Endothelial cell of umbilical vein (primary cell): ENCODE measurements around the gene GRIA1. TPM values are rescaled to one million over a fixed set of nuclear protein-coding genes. Genes with fewer than 3 reads are reported as not detected.

ENCODE experiments used
- BruUV-seq: library from RNA; stranded (reverse); fragments of 400-500 nt; replicated peaks from 2 replicates; lab custom pipeline; 2021; lab: Mats Ljungman, UMichigan
- CTCF ChIA-PET: fragments of 300-600, 350-600 bp; sonication (Branson Sonifier 250); formaldehyde crosslinking; loops from one replicate; lab custom pipeline; 2021; ENCODE audit warnings: antibody characterized with exemption, inconsistent platforms; lab: Charles Lee
- POLR2A ChIA-PET: fragments of 300-600, 350-600 bp; sonication (Branson Sonifier 250); formaldehyde crosslinking; loops from one replicate; lab custom pipeline; 2021; ENCODE audit warnings: antibody characterized with exemption, inconsistent platforms; lab: Charles Lee
- DNase-seq: peaks from one replicate; pipeline ENCODE4 v3.0.0-alpha.2; 2011; ENCODE audit warnings: low read depth, low spot score
- FAIRE-seq: peaks from 2 replicates; lab custom pipeline; 2011; peaks lifted over from hg19 to GRCh38; lab: Jason Lieb, UNC
- H2AFZ ChIP-seq: 2 replicates; pipeline ENCODE4 v1.6.0; 2012; ENCODE audit warnings: low read depth, low read length, control low read depth, inconsistent platforms
- H3K27ac ChIP-seq: 2 replicates; pipeline ENCODE4 v1.5.1; 2011; ENCODE audit warnings: low read depth, mild to moderate bottlenecking, control low read depth, low read length, moderate library complexity; ENCODE audit not compliant: insufficient read depth
- H3K27me3 ChIP-seq, 2 experiments: 2 replicates each; pipeline versions ENCODE4 v1.6.0 to v1.6.1; 2011; ENCODE audit warnings: low read length in 2 of 2, mixed read lengths in 1 of 2; ENCODE audit not compliant: control insufficient read depth in 2 of 2, insufficient read depth in 2 of 2
- H3K36me3 ChIP-seq, 2 experiments: 2 replicates in 1 of 2; 3 replicates in 1 of 2; pipeline ENCODE4 v1.5.1; 2011; ENCODE audit warnings: low read length in 2 of 2, mild to moderate bottlenecking in 1 of 2, moderate library complexity in 1 of 2; ENCODE audit not compliant: control insufficient read depth in 2 of 2, insufficient read depth in 2 of 2; ENCODE audit errors: extremely low read depth in 1 of 2
- H3K4me1 ChIP-seq: 3 replicates; pipeline ENCODE4 v1.5.1; 2011; ENCODE audit warnings: mild to moderate bottlenecking, low read length; ENCODE audit not compliant: control insufficient read depth, insufficient read depth; ENCODE audit errors: extremely low read depth
- H3K4me2 ChIP-seq: 2 replicates; pipeline ENCODE4 v1.6.1; 2011; ENCODE audit warnings: low read length, control low read depth, mixed read lengths; ENCODE audit not compliant: insufficient read depth
- H3K4me3 ChIP-seq, 3 experiments: fragments of 200-600 bp in 1 of 3; sonication (generic), shearing (Covaris generic) in 1 of 3; replicated peaks in 1 of 3; 2 replicates each; pipeline ENCODE4 v1.5.1; 2011 to 2016; ENCODE audit warnings: control low read depth in 3 of 3, low read length in 3 of 3, mild to moderate bottlenecking in 2 of 3, inconsistent platforms in 1 of 3, low read depth in 1 of 3, moderate library complexity in 1 of 3; ENCODE audit not compliant: insufficient read depth in 1 of 3
- H3K79me2 ChIP-seq: 2 replicates; pipeline ENCODE4 v1.6.0; 2012; ENCODE audit warnings: low read length, inconsistent platforms; ENCODE audit not compliant: control insufficient read depth, insufficient read depth
- H3K9ac ChIP-seq: replicated peaks from 2 replicates; pipeline ENCODE3; 2011; ENCODE audit warnings: low read length, control low read depth; ENCODE audit not compliant: insufficient read depth; ENCODE audit errors: extremely low read depth
- H3K9me1 ChIP-seq: replicated peaks from 3 replicates; pipeline ENCODE4 v1.6.0; 2011; ENCODE audit warnings: mild to moderate bottlenecking, low read length; ENCODE audit not compliant: control insufficient read depth, insufficient read depth; ENCODE audit errors: extremely low read depth
- H3K9me3 ChIP-seq: replicated peaks from 2 replicates; pipeline ENCODE4 v1.5.1; 2012; ENCODE audit warnings: low read length, inconsistent platforms; ENCODE audit not compliant: control insufficient read depth, insufficient read depth
- H4K20me1 ChIP-seq: replicated peaks from 2 replicates; pipeline ENCODE3; 2011; ENCODE audit warnings: mild to moderate bottlenecking, low read length; ENCODE audit not compliant: control insufficient read depth, insufficient read depth; ENCODE audit errors: extremely low read depth
- EZH2 ChIP-seq: IDR thresholded peaks from 2 replicates; pipeline ENCODE4 v1.6.1; 2012; ENCODE audit warnings: borderline replicate concordance, low read depth, mild to moderate bottlenecking, moderate library complexity, low read length, inconsistent platforms; ENCODE audit not compliant: severe bottlenecking
- FOS ChIP-seq: IDR thresholded peaks from 2 replicates; pipeline ENCODE4 v1.6.1; 2011; ENCODE audit warnings: mild to moderate bottlenecking, low read length, moderate library complexity, borderline replicate concordance; ENCODE audit not compliant: insufficient read depth
- GATA2 ChIP-seq: IDR thresholded peaks from 2 replicates; pipeline ENCODE4 v1.7.0; 2011; ENCODE audit warnings: low read depth, mild to moderate bottlenecking, moderate library complexity, mixed read lengths, low read length; ENCODE audit not compliant: insufficient read length, insufficient read depth
- JUN ChIP-seq: IDR thresholded peaks from 2 replicates; pipeline ENCODE4 v1.6.1; 2011; ENCODE audit warnings: borderline replicate concordance, low read depth; ENCODE audit not compliant: insufficient read length, insufficient read depth
- MYC ChIP-seq: IDR thresholded peaks from one replicate; pipeline ENCODE4 v1.6.1; 2011; ENCODE audit warnings: mild to moderate bottlenecking, low read depth, low read length
- POLR2A ChIP-seq: IDR thresholded peaks from 2 replicates; pipeline ENCODE4 v1.6.1; 2012; ENCODE audit warnings: low read depth, mild to moderate bottlenecking, control low read depth, low read length
- POLR2AphosphoS5 ChIP-seq: IDR thresholded peaks from 2 replicates; pipeline ENCODE4 v1.6.1; 2012; ENCODE audit warnings: low read depth, mild to moderate bottlenecking, control low read depth, low read length, moderate library complexity; ENCODE audit not compliant: insufficient read depth
- dilution Hi-C: fragments of 300-500 bp; cut with MboI; formaldehyde crosslinking; loops from one replicate; pipeline ENCODE4 v1.15.0; 2019; ENCODE audit warnings: low sequenced_read_pairs; ENCODE audit not compliant: extremely low pct_ligation_motif_present
- intact Hi-C: fragments of 100-400 bp; cut with micrococcal nuclease; formaldehyde crosslinking; loops from one replicate; pipeline ENCODE4 v1.10.0; 2022
- polyA plus RNA-seq, 4 experiments: library from polyadenylated mRNA; depleted of rRNA in 3 of 4; stranded (reverse) in 3 of 4; unstranded in 1 of 4; fragments of >200 nt; gene quantifications; 2 replicates each; pipeline versions ENCODE4 v1.2.1 to v1.2.3, GENCODE V29; 2011 to 2012; ENCODE audit warnings: missing spikeins in 1 of 4
- total RNA-seq: library from RNA; stranded (reverse); gene quantifications from 2 replicates; pipeline ENCODE4 v1.2.3, GENCODE V29; 2021
- TF ChIP-seq, protein P1 (sequence below): IDR thresholded peaks from 2 replicates; pipeline ENCODE4 v1.6.1; 2011; ENCODE audit not compliant: insufficient read depth, insufficient read length
- TF ChIP-seq, protein P2 (sequence below), 2 donors: IDR thresholded peaks; 1 replicate in 1 of 2; 2 replicates in 1 of 2; pipeline ENCODE4 v1.5.1; 2011; ENCODE audit warnings: low read length in 2 of 2, mild to moderate bottlenecking in 2 of 2, moderate library complexity in 2 of 2, control low read depth in 1 of 2, inconsistent platforms in 1 of 2, low read depth in 1 of 2; ENCODE audit not compliant: insufficient read depth in 1 of 2; ENCODE audit errors: extremely low read depth in 1 of 2

Gene GRIA1
- total and polyA plus RNA-seq, 2 donors (not counting 3 experiments of a cell fraction or from before 2014, with no cell fraction given): not detected

DNA sequence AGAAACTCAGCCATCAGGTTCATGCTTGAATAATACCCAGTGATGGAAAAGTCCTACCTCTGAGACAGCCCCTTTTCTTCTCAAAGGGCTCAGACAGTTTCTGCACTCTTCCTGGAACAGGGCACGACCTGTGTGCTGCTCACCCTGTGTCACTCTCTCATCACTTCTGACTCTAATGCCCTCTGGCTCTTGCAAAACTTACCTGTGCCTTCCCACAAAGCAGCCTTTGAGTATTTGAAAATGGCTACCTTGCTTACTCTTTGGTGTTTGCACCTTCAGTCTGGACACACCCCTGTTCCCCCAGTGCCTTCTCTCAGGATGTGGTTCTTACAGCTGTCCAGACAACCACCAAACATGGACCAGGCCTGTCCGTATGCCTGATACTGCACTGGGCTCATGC, 171.4 kb downstream of the GRIA1 start:
- no peaks in the 10 kb centered on the region for H3K27me3 ChIP-seq
- H3K9me1 ChIP-seq: no peaks in the 10 kb centered on the region
- no peaks in the 10 kb centered on the region for H3K9me3 ChIP-seq
- H2AFZ ChIP-seq: no peak overlapping the region
- H3K36me3 ChIP-seq: no peaks in the 10 kb centered on the region
- dilution Hi-C loops: no loop called here
- H3K27ac ChIP-seq: no peak overlapping the region
- POLR2A ChIA-PET: no interaction called here
- CTCF ChIA-PET: no interaction called here
- H3K4me2 ChIP-seq: no peak overlapping the region
- H3K9ac ChIP-seq: no peak overlapping the region
- FAIRE-seq (no peak), DNase-seq (no peak)
- intact Hi-C loops: no loop called here
- TF ChIP-seq JUN: no peak
- TF ChIP-seq EZH2: no peak
- TF ChIP-seq, protein P1, sequence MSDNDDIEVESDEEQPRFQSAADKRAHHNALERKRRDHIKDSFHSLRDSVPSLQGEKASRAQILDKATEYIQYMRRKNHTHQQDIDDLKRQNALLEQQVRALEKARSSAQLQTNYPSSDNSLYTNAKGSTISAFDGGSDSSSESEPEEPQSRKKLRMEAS: no peak
- TF ChIP-seq, protein P2, sequence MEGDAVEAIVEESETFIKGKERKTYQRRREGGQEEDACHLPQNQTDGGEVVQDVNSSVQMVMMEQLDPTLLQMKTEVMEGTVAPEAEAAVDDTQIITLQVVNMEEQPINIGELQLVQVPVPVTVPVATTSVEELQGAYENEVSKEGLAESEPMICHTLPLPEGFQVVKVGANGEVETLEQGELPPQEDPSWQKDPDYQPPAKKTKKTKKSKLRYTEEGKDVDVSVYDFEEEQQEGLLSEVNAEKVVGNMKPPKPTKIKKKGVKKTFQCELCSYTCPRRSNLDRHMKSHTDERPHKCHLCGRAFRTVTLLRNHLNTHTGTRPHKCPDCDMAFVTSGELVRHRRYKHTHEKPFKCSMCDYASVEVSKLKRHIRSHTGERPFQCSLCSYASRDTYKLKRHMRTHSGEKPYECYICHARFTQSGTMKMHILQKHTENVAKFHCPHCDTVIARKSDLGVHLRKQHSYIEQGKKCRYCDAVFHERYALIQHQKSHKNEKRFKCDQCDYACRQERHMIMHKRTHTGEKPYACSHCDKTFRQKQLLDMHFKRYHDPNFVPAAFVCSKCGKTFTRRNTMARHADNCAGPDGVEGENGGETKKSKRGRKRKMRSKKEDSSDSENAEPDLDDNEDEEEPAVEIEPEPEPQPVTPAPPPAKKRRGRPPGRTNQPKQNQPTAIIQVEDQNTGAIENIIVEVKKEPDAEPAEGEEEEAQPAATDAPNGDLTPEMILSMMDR (IDR thresholded peaks at IDR 0.05; ENCODE audit: extremely low read depth in 1 of 2, insufficient read depth in 1 of 2, low read depth in 1 of 2, low read length in 2 of 2): no peak
- TF ChIP-seq FOS: no peak
- TF ChIP-seq GATA2: no peak
- no peak for TF ChIP-seq MYC
- TF ChIP-seq POLR2A: no peak
- no peak for TF ChIP-seq POLR2AphosphoS5
- no peaks in the 10 kb centered on the region for H3K4me1 ChIP-seq
- H4K20me1 ChIP-seq: no peaks in the 10 kb centered on the region
- BruUV-seq: no TSS peak
- H3K79me2 ChIP-seq: no peaks in the 10 kb centered on the region
- H3K4me3 ChIP-seq: no peak overlapping the region
